RKO (cell line): ENCODE data around the gene CDT1.
A peak's percentile ranks its signal among the peaks of the same experiment; 100 is the strongest.

ENCODE experiments used
- DNase-seq: peaks from one replicate; pipeline ENCODE4 v3.0.0-alpha.2; 2016; ENCODE audit warnings: low spot score

The CDT1 gene

GRCh38 chr16:88804552-88805339, 1.2 kb downstream of the CDT1 start:
- DNase-seq = peak; percentile 48

GRCh38 chr16:88805340-88805715, 1.7 kb downstream of the CDT1 start:
- DNase-seq = no peak

- DNase-seq = no peak
Measured at GRCh38 chr16:88805887-88806393, 2.4 kb downstream of the CDT1 start.

GRCh38 chr16:88806491-88807111, 3.0 kb downstream of the CDT1 start:
- DNase-seq = no peak

GRCh38 chr16:88807142-88807625, 3.6 kb downstream of the CDT1 start:
- no peak for DNase-seq

- no peak for DNase-seq
Measured at GRCh38 chr16:88807626-88808453, 4.3 kb downstream of the CDT1 start.

GRCh38 chr16:88809068-88809675, 5.6 kb downstream of the CDT1 start:
- no peak for DNase-seq

GRCh38 chr16:88809676-88810165, 6.1 kb downstream of the CDT1 start:
- DNase-seq = peak; percentile 45

- peak; percentile 66 for DNase-seq
Measured at GRCh38 chr16:88810166-88810911, 6.8 kb downstream of the CDT1 start.

- peak; percentile 89 for DNase-seq
Measured at GRCh38 chr16:88810912-88811768, 7.6 kb downstream of the CDT1 start.

GRCh38 chr16:88811769-88812512, 8.4 kb downstream of the CDT1 start, which contains the start of gene APRT:
Gene APRT (minus strand): TSS chr16:88811928. CDS start chr16:88811899, 29 bp downstream.
- peak; percentile 95 for DNase-seq

GRCh38 chr16:88812513-88813268, 9.1 kb downstream of the CDT1 start:
- DNase-seq = peak; percentile 60

GRCh38 chr16:88813269-88814143, 9.9 kb downstream of the CDT1 start:
- DNase-seq = no peak

- DNase-seq = no peak
Measured at GRCh38 chr16:88814144-88814502, 10.5 kb downstream of the CDT1 start.

- DNase-seq = no peak
Measured at GRCh38 chr16:88815227-88815626, 11.6 kb downstream of the CDT1 start.

- no peak for DNase-seq
Measured at GRCh38 chr16:88815901-88816589, 12.5 kb downstream of the CDT1 start.
